GM12878 (cell line): ENCODE measurements around the gene COL16A1. TPM values are rescaled to one million over a fixed set of nuclear protein-coding genes. Genes with fewer than 3 reads are reported as not detected.

ENCODE experiments used
- ATAC-seq: fragments of 200-7000 bp; cut with Tn5 transposase; 3 replicates; pipeline ENCODE4 v1.9.1; 2020; ENCODE audit warnings: mild to moderate bottlenecking, moderate library complexity
- BruUV-seq: library from RNA; stranded (reverse); fragments of 400-500 nt; replicated peaks from 2 replicates; lab custom pipeline; 2021; lab: Mats Ljungman, UMichigan
- CTCF ChIA-PET: fragments of 300-600 bp; sonication (Branson Sonifier 250); formaldehyde crosslinking; extraction: SDS; loops from one replicate; lab custom pipeline; 2021; ENCODE audit warnings: inconsistent platforms; lab: Yijun Ruan, JAX
- POLR2A ChIA-PET: fragments of 350-600 bp; formaldehyde crosslinking; extraction: SDS; loops from one replicate; lab custom pipeline; 2021; ENCODE audit warnings: inconsistent platforms; lab: Charles Lee
- RAD21 ChIA-PET: fragments of 300-600 bp; sonication (Branson Sonifier 250); formaldehyde crosslinking; loops from one replicate; lab custom pipeline; 2023; ENCODE audit warnings: antibody characterized with exemption; ENCODE audit not compliant: unreplicated experiment; lab: Charles Lee
- SMC1A ChIA-PET: fragments of 300-600 bp; sonication (Branson Sonifier 250); formaldehyde crosslinking; loops from one replicate; lab custom pipeline; 2023; ENCODE audit not compliant: unreplicated experiment, uncharacterized antibody; lab: Charles Lee
- DNase-seq: peaks from one replicate; pipeline ENCODE4 v3.0.0-alpha.2; 2011; ENCODE audit warnings: low read depth, low spot score
- FAIRE-seq: peaks from 3 replicates; lab custom pipeline; 2011; peaks lifted over from hg19 to GRCh38; lab: Jason Lieb, UNC
- H2AFZ ChIP-seq: 2 replicates; pipeline ENCODE4 v1.6.0; 2011; ENCODE audit warnings: low read depth, low read length, control low read depth; ENCODE audit not compliant: control insufficient read depth
- H3K27ac ChIP-seq: 2 replicates; pipeline ENCODE4 v1.5.1; 2011; ENCODE audit warnings: control low read depth; ENCODE audit not compliant: control insufficient read depth, insufficient read depth
- H3K27me3 ChIP-seq, 2 experiments: replicated peaks in 1 of 2; 2 replicates each; pipeline versions ENCODE4 v1.6.0 to v1.6.1; 2011; ENCODE audit warnings: low read length in 1 of 2; ENCODE audit not compliant: control insufficient read depth in 2 of 2, insufficient read depth in 2 of 2
- H3K36me3 ChIP-seq, 2 experiments: 2 replicates each; pipeline ENCODE4 v1.5.1; 2011; ENCODE audit warnings: low read length in 1 of 2; ENCODE audit not compliant: control insufficient read depth in 2 of 2, insufficient read depth in 2 of 2
- H3K4me1 ChIP-seq: 2 replicates; pipeline ENCODE4 v1.6.1; 2011; ENCODE audit warnings: mild to moderate bottlenecking, low read length, moderate library complexity, mixed read lengths; ENCODE audit not compliant: control insufficient read depth, insufficient read depth
- H3K4me2 ChIP-seq: 2 replicates; pipeline ENCODE4 v1.6.0; 2011; ENCODE audit warnings: control low read depth; ENCODE audit not compliant: control insufficient read depth, insufficient read depth
- H3K4me3 ChIP-seq: fragments of 200-600 bp; sonication (generic); 2 replicates; pipeline ENCODE4 v1.5.1; 2016
- H3K79me2 ChIP-seq: 2 replicates; pipeline ENCODE4 v1.6.0; 2011; ENCODE audit warnings: low read length; ENCODE audit not compliant: control insufficient read depth, insufficient read depth
- H3K9ac ChIP-seq: 2 replicates; pipeline ENCODE4 v1.8.0; 2011; ENCODE audit warnings: low read length, control low read depth, mixed read lengths; ENCODE audit not compliant: control insufficient read depth, insufficient read depth
- H3K9me3 ChIP-seq: replicated peaks from 3 replicates; pipeline ENCODE4 v1.5.1; 2011; ENCODE audit warnings: mild to moderate bottlenecking, low read length; ENCODE audit not compliant: control insufficient read depth, insufficient read depth
- H4K20me1 ChIP-seq: 2 replicates; pipeline ENCODE4 v1.6.0; 2011; ENCODE audit not compliant: control insufficient read depth, insufficient read depth
- CEBPZ ChIP-seq: fragments of 150-350 bp; IDR thresholded peaks from 2 replicates; pipeline ENCODE4 v1.6.1; 2016; ENCODE audit warnings: low read depth, low read length
- CHD4 ChIP-seq: fragments of 200-600 bp; sonication (generic); IDR thresholded peaks from 2 replicates; pipeline ENCODE4 v1.6.1; 2016; ENCODE audit warnings: mild to moderate bottlenecking
- FOS ChIP-seq: IDR thresholded peaks from 3 replicates; pipeline ENCODE4 v1.6.1; 2011; ENCODE audit warnings: borderline replicate concordance; ENCODE audit not compliant: insufficient read length; ENCODE audit errors: extremely low read depth
- GATAD2B ChIP-seq: fragments of 450-650 bp; conservative IDR thresholded peaks from 2 replicates; pipeline ENCODE4 v1.6.1; 2017; ENCODE audit warnings: low read depth, mild to moderate bottlenecking, moderate library complexity
- KDM1A ChIP-seq: fragments of 200-600 bp; sonication (generic); IDR thresholded peaks from 2 replicates; pipeline ENCODE4 v1.6.1; 2016; ENCODE audit warnings: borderline replicate concordance
- SRF ChIP-seq, 2 experiments: IDR thresholded peaks; 2 replicates each; pipeline ENCODE4 v1.6.1; 2011; ENCODE audit warnings: low read depth in 2 of 2, low read length in 2 of 2, mild to moderate bottlenecking in 1 of 2, moderate library complexity in 1 of 2
- TAF1 ChIP-seq: IDR thresholded peaks from 2 replicates; pipeline ENCODE4 v1.6.1; 2011; ENCODE audit warnings: mild to moderate bottlenecking, low read depth, low read length, borderline replicate concordance
- USF2 ChIP-seq: IDR thresholded peaks from 2 replicates; pipeline ENCODE4 v1.6.1; 2011; ENCODE audit warnings: low read depth, low read length, improper control_type of control experiment, borderline replicate concordance
- YY1 ChIP-seq: IDR thresholded peaks from 2 replicates; pipeline ENCODE4 v1.6.1; 2011; ENCODE audit warnings: low read depth, mild to moderate bottlenecking, low read length
- ZNF384 ChIP-seq: IDR thresholded peaks from 2 replicates; pipeline ENCODE4 v1.6.1; 2012; ENCODE audit warnings: low read depth, mild to moderate bottlenecking, low read length, improper control_type of control experiment, borderline replicate concordance
- ZNF622 ChIP-seq: fragments of 450-650 bp; IDR thresholded peaks from 2 replicates; pipeline ENCODE4 v1.6.1; 2017; ENCODE audit warnings: mild to moderate bottlenecking, inconsistent platforms
- WGBS: methylation state at CpG from one replicate; pipeline ENCODE4 v1.1.6; 2016; ENCODE audit warnings: low lambda C conversion rate; ENCODE audit not compliant: insufficient replicate concordance, insufficient coverage; ENCODE audit errors: missing lambda C conversion rate; 5-methylcytosine and 5-hydroxymethylcytosine counted together
- in situ Hi-C: fragments of 300-500 bp; cut with MboI; formaldehyde crosslinking; loops from 9 replicates; pipeline ENCODE4 v1.14.3; 2018; ENCODE audit warnings: mixed read lengths
- intact Hi-C: fragments of 100-400 bp; cut with micrococcal nuclease; formaldehyde crosslinking; loops from one replicate; pipeline ENCODE4 v1.14.2; 2022; ENCODE audit not compliant: unreplicated experiment
- polyA plus RNA-seq, 11 experiments: library from polyadenylated mRNA; depleted of rRNA in 4 of 11; unstranded in 6 of 11; stranded (reverse) in 5 of 11; fragments of >200 nt; fragmentation: Nextera tagmentation in 4 of 11; fragmentation: Illumina TruSeq in 1 of 11; extraction: Ambion mirVana in 4 of 11; extraction: Trizol in 1 of 11; gene quantifications; 1 replicate in 1 of 11; 2 replicates in 10 of 11; pipeline versions ENCODE4 v1.2.1 to v1.2.3, GENCODE V29; 2011 to 2016; ENCODE audit warnings: inconsistent platforms in 2 of 11, missing spikeins in 2 of 11, low read depth in 1 of 11
- total RNA-seq, 4 experiments: library from RNA; depleted of rRNA in 3 of 4; stranded (reverse); fragments of >200 nt in 3 of 4; fragmentation: Illumina TruSeq in 1 of 4; extraction: Trizol in 1 of 4; gene quantifications; 2 replicates each; pipeline versions ENCODE4 v1.2.1 to v1.2.3, GENCODE V29; 2013 to 2021
- TF ChIP-seq, protein P1 (sequence below): IDR thresholded peaks from 2 replicates; pipeline ENCODE4 v1.6.1; 2012; ENCODE audit warnings: low read depth, low read length, improper control_type of control experiment

Gene COL16A1
- total and polyA plus RNA-seq, 10 of the 15 experiments (the other 5 are each of a cell fraction or from before 2014, with no cell fraction given), result 0.02 to 3.7 (median 0.59) TPM

DNA sequence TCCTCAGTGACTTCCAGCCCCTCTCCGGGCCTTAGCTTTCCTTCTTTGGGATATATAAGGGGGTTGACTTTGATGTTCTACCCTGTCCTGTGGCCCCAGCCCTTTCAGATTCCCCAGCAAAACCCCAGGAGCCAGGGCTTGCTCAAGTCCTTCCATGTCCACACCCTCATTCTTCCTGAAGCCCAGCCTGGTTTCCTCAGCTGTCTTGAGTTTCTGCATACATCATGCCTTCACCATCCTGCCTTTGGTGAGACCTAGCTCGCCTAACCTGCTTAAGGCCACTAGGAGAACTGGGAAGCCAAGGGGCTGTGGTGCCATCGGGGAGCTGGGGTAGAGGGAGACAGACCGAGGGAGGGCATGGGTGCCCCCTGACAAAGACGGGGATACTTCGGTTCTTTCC, 42.0 kb downstream of the COL16A1 start (continued):
- TF ChIP-seq, protein P1, sequence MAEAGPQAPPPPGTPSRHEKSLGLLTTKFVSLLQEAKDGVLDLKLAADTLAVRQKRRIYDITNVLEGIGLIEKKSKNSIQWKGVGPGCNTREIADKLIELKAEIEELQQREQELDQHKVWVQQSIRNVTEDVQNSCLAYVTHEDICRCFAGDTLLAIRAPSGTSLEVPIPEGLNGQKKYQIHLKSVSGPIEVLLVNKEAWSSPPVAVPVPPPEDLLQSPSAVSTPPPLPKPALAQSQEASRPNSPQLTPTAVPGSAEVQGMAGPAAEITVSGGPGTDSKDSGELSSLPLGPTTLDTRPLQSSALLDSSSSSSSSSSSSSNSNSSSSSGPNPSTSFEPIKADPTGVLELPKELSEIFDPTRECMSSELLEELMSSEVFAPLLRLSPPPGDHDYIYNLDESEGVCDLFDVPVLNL, result no peak

GRCh38 chr1:31660871-31661455, 42.9 kb downstream of the COL16A1 start:
- no peak overlapping the region for H3K9ac ChIP-seq
- no peaks in the 10 kb centered on the region for H4K20me1 ChIP-seq
- H3K27ac ChIP-seq, result no peak overlapping the region
- no peaks in the 10 kb centered on the region for H3K9me3 ChIP-seq
- WGBS, result 45% methylated on average over 4 of the region's 4 CpGs
- BruUV-seq, result no TSS peak
- no peaks in the 10 kb centered on the region; a peak in 2 of 4 replicates for H3K27me3 ChIP-seq
- DNase-seq (no peak), ATAC-seq (no peak), FAIRE-seq (no peak)
- in situ Hi-C loops, result no loop called here
- no peaks in the 10 kb centered on the region for H3K79me2 ChIP-seq
- intact Hi-C loops, result loop anchor here (5.0 to 10.0 kb wide), 3 partner anchors 301 to 404 kb away; no protein-coding TSS in a partner anchor
- SMC1A ChIA-PET, result interaction anchor here (0.6 to 1.7 kb wide), 10 partner anchors 9 to 304 kb away, joined by 3 to 6 read pairs (median 3); no protein-coding TSS in a partner anchor
- H3K36me3 ChIP-seq, result no peaks in the 10 kb centered on the region
- RAD21 ChIA-PET, result interaction anchor here (1.0 to 2.1 kb wide), 3 partner anchors 44 to 128 kb away, joined by 3 to 12 read pairs (median 8); partner anchors contain the start of gene COL16A1
- H3K4me3 ChIP-seq, result no peak overlapping the region
- CTCF ChIA-PET, result interaction anchor here (0.6 to 7.0 kb wide), 11 partner anchors 40 to 480 kb away, joined by 3 to 90 read pairs (median 4); no protein-coding TSS in a partner anchor
- no peak overlapping the region for H2AFZ ChIP-seq
- POLR2A ChIA-PET, result interaction anchor here (1.3 kb wide), 1 partner anchor 10 kb away, joined by 3 read pairs; no protein-coding TSS in a partner anchor
- H3K4me2 ChIP-seq, result no peak overlapping the region
- TF ChIP-seq USF2, result no peak
- TF ChIP-seq TAF1, result no peak
- no peak for TF ChIP-seq FOS
- TF ChIP-seq ZNF622, result no peak
- TF ChIP-seq GATAD2B, result no peak
- no peak for TF ChIP-seq KDM1A
- no peak for TF ChIP-seq YY1
- no peak for TF ChIP-seq CHD4
- no peak for TF ChIP-seq ZNF384
- TF ChIP-seq SRF (IDR thresholded peaks at IDR 0.05; ENCODE audit: low read depth in 2 of 2, low read length in 2 of 2), result no peak
- TF ChIP-seq CEBPZ, result no peak
- H3K4me1 ChIP-seq, result no peaks in the 10 kb centered on the region
